ENCODE measurements around the gene RANBP1. TPM values are rescaled to one million over a fixed set of nuclear protein-coding genes. Genes with fewer than 3 reads are reported as not detected.

Gene RANBP1
- total and polyA plus RNA-seq, 9 of the 15 experiments (the other 6 are each of a cell fraction or from before 2014, with no cell fraction given) = 162 to 2,891 (median 1,289) TPM

DNA sequence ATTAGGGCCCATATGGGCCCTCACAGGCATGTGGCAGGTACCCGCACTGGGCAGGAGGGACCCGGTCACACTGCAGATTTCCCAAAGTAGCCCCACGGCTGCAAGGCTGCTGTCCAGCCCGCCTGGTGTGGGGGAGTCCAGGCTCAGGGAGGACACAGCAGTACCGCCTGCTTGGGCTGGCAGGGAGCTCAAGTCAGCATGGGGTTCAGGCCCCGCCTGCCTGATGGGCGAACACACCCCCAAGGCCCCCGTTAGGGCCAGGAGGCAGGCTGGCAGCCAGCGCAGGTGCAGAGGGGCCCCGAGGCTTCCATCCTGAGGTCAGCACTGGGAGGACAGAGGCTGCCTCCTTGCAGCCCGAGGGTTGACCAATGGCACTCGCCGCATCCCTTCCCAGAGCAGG is 21.2 kb downstream of the RANBP1 start (continued):
- TF ChIP-seq, protein P1, sequence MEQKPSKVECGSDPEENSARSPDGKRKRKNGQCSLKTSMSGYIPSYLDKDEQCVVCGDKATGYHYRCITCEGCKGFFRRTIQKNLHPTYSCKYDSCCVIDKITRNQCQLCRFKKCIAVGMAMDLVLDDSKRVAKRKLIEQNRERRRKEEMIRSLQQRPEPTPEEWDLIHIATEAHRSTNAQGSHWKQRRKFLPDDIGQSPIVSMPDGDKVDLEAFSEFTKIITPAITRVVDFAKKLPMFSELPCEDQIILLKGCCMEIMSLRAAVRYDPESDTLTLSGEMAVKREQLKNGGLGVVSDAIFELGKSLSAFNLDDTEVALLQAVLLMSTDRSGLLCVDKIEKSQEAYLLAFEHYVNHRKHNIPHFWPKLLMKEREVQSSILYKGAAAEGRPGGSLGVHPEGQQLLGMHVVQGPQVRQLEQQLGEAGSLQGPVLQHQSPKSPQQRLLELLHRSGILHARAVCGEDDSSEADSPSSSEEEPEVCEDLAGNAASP (IDR thresholded peaks at IDR 0.05) = no peak
- TF ChIP-seq SETDB1 (IDR thresholded peaks at IDR 0.05; ENCODE audit: low read length) (peak; percentile 71), JUN (IDR thresholded peaks at IDR 0.05; ENCODE audit: borderline replicate concordance, low read depth, low read length) (no peak), JUN (CRISPR knock-in tag; IDR thresholded peaks at IDR 0.05; ENCODE audit: borderline replicate concordance) (no peak), ZNF431 (CRISPR knock-in tag; IDR thresholded peaks at IDR 0.05) (no peak), ZNF778 (CRISPR knock-in tag; IDR thresholded peaks at IDR 0.05) (no peak), ZFX (CRISPR knock-in tag; IDR thresholded peaks at IDR 0.05) (no peak), NFIC (IDR thresholded peaks at IDR 0.05) (no peak), KLF1 (tag; IDR thresholded peaks at IDR 0.05) (0 out of 2 replicates have a peak, but pooled peaks have one; percentile 33), NR1H2 (CRISPR knock-in tag; IDR thresholded peaks at IDR 0.05) (no peak), YY1 (IDR thresholded peaks at IDR 0.05; ENCODE audit: borderline replicate concordance in 1 of 3, control insufficient read depth in 1 of 3, extremely low read depth in 1 of 3, insufficient read depth in 3 of 3, insufficient read length in 1 of 3, insufficient replicate concordance in 2 of 3, low read depth in 1 of 3, low read length in 2 of 3) (peak in 1 of 3 experiments; percentile 2), DACH1 (IDR thresholded peaks at IDR 0.05; ENCODE audit: partially characterized antibody) (no peak), PURB (CRISPR knock-in tag; IDR thresholded peaks at IDR 0.05; ENCODE audit: low read depth) (no peak)
- TF ChIP-seq, protein P2, sequence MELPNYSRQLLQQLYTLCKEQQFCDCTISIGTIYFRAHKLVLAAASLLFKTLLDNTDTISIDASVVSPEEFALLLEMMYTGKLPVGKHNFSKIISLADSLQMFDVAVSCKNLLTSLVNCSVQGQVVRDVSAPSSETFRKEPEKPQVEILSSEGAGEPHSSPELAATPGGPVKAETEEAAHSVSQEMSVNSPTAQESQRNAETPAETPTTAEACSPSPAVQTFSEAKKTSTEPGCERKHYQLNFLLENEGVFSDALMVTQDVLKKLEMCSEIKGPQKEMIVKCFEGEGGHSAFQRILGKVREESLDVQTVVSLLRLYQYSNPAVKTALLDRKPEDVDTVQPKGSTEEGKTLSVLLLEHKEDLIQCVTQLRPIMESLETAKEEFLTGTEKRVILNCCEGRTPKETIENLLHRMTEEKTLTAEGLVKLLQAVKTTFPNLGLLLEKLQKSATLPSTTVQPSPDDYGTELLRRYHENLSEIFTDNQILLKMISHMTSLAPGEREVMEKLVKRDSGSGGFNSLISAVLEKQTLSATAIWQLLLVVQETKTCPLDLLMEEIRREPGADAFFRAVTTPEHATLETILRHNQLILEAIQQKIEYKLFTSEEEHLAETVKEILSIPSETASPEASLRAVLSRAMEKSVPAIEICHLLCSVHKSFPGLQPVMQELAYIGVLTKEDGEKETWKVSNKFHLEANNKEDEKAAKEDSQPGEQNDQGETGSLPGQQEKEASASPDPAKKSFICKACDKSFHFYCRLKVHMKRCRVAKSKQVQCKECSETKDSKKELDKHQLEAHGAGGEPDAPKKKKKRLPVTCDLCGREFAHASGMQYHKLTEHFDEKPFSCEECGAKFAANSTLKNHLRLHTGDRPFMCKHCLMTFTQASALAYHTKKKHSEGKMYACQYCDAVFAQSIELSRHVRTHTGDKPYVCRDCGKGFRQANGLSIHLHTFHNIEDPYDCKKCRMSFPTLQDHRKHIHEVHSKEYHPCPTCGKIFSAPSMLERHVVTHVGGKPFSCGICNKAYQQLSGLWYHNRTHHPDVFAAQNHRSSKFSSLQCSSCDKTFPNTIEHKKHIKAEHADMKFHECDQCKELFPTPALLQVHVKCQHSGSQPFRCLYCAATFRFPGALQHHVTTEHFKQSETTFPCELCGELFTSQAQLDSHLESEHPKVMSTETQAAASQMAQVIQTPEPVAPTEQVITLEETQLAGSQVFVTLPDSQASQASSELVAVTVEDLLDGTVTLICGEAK (IDR thresholded peaks at IDR 0.05) = no peak
- TF ChIP-seq, protein P2 (CRISPR knock-in tag; IDR thresholded peaks at IDR 0.05) = no peak
- TF ChIP-seq, protein P3, sequence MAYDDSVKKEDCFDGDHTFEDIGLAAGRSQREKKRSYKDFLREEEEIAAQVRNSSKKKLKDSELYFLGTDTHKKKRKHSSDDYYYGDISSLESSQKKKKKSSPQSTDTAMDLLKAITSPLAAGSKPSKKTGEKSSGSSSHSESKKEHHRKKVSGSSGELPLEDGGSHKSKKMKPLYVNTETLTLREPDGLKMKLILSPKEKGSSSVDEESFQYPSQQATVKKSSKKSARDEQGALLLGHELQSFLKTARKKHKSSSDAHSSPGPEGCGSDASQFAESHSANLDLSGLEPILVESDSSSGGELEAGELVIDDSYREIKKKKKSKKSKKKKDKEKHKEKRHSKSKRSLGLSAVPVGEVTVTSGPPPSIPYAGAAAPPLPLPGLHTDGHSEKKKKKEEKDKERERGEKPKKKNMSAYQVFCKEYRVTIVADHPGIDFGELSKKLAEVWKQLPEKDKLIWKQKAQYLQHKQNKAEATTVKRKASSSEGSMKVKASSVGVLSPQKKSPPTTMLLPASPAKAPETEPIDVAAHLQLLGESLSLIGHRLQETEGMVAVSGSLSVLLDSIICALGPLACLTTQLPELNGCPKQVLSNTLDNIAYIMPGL (CRISPR knock-in tag; IDR thresholded peaks at IDR 0.05) = peak; percentile 11; the same call in 1 of the 2 replicates

Measured in K562 (cell line).